ENCODE results near the gene DUSP19. TPM values are rescaled to one million over a fixed set of nuclear protein-coding genes. Genes with fewer than 3 reads are reported as not detected.

DUSP19 gene
- total and polyA plus RNA-seq, 2 of the 13 experiments (the other 11 are each of a cell fraction or from before 2014, with no cell fraction given) = 1.3 to 1.9 TPM

DNA sequence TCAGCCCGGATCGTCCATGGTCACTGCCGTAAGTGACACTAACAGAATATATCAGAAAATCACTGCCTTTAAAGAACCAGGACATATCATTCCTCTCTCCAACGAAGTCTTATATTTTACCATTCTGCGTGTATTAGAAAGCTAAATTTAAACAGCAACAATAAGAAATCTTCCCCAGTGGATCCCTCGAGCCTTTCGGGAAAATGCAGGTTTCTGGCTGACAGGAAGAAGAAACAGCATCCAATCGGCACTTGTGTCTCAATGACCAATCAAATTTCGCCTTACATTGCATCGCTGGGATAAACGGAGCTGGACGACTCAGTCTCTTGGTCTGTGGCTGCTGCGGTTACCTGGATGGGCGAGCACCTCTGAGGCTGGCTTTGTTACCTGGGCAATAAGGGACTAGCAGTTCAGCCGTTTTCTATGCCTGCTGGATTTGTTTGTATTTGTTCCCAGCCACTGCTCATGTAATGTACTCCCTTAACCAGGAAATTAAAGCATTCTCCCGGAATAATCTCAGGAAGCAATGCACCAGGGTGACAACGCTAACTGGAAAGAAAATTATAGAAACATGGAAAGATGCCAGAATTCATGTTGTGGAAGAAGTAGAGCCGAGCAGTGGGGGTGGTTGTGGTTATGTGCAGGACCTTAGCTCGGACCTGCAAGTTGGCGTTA, at the start of gene DUSP19 (continued):
- TF ChIP-seq PCBP1 (IDR thresholded peaks at IDR 0.05; ENCODE audit: borderline replicate concordance, low read depth, low read length) (no peak), ZC3H4 (CRISPR knock-in tag; IDR thresholded peaks at IDR 0.05; ENCODE audit: borderline replicate concordance) (no peak), ATF7-NPFF (CRISPR knock-in tag; IDR thresholded peaks at IDR 0.05; ENCODE audit: low read depth) (peak; percentile 47; the same call in 1 of the 2 replicates), ZNF569 (CRISPR knock-in tag; IDR thresholded peaks at IDR 0.05; ENCODE audit: borderline replicate concordance) (no peak), ZNF75D (CRISPR knock-in tag; IDR thresholded peaks at IDR 0.05; ENCODE audit: borderline replicate concordance) (no peak), ZNF672 (CRISPR knock-in tag; IDR thresholded peaks at IDR 0.05) (0 out of 2 replicates have a peak, but pooled peaks have one; percentile 34), ZFY (CRISPR knock-in tag; IDR thresholded peaks at IDR 0.05) (peak; percentile 41; the same call in 1 of the 2 replicates), ETV5 (CRISPR knock-in tag; IDR thresholded peaks at IDR 0.05; ENCODE audit: borderline replicate concordance) (no peak; the same call in 1 of the 2 replicates), SPEN (CRISPR knock-in tag; IDR thresholded peaks at IDR 0.05; ENCODE audit: low read depth) (no peak), PHF21A (CRISPR knock-in tag; IDR thresholded peaks at IDR 0.05) (peak; percentile 81), TAF15 (IDR thresholded peaks at IDR 0.05; ENCODE audit: low read depth, low read length, poor library complexity, severe bottlenecking) (no peak), HNRNPUL1 (IDR thresholded peaks at IDR 0.05; ENCODE audit: low read depth, low read length) (no peak), ZNF709 (CRISPR knock-in tag; IDR thresholded peaks at IDR 0.05) (peak; percentile 92), NAIF1 (CRISPR knock-in tag; IDR thresholded peaks at IDR 0.05; ENCODE audit: borderline replicate concordance) (no peak), IRX3 (CRISPR knock-in tag; IDR thresholded peaks at IDR 0.05; ENCODE audit: borderline replicate concordance, low read depth) (no peak)
- TF ChIP-seq, protein P1, sequence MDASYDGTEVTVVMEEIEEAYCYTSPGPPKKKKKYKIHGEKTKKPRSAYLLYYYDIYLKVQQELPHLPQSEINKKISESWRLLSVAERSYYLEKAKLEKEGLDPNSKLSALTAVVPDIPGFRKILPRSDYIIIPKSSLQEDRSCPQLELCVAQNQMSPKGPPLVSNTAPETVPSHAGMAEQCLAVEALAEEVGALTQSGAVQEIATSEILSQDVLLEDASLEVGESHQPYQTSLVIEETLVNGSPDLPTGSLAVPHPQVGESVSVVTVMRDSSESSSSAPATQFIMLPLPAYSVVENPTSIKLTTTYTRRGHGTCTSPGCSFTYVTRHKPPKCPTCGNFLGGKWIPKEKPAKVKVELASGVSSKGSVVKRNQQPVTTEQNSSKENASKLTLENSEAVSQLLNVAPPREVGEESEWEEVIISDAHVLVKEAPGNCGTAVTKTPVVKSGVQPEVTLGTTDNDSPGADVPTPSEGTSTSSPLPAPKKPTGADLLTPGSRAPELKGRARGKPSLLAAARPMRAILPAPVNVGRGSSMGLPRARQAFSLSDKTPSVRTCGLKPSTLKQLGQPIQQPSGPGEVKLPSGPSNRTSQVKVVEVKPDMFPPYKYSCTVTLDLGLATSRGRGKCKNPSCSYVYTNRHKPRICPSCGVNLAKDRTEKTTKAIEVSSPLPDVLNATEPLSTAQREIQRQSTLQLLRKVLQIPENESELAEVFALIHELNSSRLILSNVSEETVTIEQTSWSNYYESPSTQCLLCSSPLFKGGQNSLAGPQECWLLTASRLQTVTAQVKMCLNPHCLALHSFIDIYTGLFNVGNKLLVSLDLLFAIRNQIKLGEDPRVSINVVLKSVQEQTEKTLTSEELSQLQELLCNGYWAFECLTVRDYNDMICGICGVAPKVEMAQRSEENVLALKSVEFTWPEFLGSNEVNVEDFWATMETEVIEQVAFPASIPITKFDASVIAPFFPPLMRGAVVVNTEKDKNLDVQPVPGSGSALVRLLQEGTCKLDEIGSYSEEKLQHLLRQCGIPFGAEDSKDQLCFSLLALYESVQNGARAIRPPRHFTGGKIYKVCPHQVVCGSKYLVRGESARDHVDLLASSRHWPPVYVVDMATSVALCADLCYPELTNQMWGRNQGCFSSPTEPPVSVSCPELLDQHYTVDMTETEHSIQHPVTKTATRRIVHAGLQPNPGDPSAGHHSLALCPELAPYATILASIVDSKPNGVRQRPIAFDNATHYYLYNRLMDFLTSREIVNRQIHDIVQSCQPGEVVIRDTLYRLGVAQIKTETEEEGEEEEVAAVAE (CRISPR knock-in tag; IDR thresholded peaks at IDR 0.05; ENCODE audit: borderline replicate concordance) = peak; percentile 89
- TF ChIP-seq, protein P2, sequence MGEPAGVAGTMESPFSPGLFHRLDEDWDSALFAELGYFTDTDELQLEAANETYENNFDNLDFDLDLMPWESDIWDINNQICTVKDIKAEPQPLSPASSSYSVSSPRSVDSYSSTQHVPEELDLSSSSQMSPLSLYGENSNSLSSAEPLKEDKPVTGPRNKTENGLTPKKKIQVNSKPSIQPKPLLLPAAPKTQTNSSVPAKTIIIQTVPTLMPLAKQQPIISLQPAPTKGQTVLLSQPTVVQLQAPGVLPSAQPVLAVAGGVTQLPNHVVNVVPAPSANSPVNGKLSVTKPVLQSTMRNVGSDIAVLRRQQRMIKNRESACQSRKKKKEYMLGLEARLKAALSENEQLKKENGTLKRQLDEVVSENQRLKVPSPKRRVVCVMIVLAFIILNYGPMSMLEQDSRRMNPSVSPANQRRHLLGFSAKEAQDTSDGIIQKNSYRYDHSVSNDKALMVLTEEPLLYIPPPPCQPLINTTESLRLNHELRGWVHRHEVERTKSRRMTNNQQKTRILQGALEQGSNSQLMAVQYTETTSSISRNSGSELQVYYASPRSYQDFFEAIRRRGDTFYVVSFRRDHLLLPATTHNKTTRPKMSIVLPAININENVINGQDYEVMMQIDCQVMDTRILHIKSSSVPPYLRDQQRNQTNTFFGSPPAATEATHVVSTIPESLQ (CRISPR knock-in tag; conservative IDR thresholded peaks at IDR 0.05) = no peak
- TF ChIP-seq, protein P3, sequence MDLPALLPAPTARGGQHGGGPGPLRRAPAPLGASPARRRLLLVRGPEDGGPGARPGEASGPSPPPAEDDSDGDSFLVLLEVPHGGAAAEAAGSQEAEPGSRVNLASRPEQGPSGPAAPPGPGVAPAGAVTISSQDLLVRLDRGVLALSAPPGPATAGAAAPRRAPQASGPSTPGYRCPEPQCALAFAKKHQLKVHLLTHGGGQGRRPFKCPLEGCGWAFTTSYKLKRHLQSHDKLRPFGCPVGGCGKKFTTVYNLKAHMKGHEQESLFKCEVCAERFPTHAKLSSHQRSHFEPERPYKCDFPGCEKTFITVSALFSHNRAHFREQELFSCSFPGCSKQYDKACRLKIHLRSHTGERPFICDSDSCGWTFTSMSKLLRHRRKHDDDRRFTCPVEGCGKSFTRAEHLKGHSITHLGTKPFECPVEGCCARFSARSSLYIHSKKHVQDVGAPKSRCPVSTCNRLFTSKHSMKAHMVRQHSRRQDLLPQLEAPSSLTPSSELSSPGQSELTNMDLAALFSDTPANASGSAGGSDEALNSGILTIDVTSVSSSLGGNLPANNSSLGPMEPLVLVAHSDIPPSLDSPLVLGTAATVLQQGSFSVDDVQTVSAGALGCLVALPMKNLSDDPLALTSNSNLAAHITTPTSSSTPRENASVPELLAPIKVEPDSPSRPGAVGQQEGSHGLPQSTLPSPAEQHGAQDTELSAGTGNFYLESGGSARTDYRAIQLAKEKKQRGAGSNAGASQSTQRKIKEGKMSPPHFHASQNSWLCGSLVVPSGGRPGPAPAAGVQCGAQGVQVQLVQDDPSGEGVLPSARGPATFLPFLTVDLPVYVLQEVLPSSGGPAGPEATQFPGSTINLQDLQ (CRISPR knock-in tag; IDR thresholded peaks at IDR 0.05) = no peak
- TF ChIP-seq, protein P4, sequence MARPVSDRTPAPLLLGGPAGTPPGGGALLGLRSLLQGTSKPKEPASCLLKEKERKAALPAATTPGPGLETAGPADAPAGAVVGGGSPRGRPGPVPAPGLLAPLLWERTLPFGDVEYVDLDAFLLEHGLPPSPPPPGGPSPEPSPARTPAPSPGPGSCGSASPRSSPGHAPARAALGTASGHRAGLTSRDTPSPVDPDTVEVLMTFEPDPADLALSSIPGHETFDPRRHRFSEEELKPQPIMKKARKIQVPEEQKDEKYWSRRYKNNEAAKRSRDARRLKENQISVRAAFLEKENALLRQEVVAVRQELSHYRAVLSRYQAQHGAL (CRISPR knock-in tag; IDR thresholded peaks at IDR 0.05; ENCODE audit: not compliant biosample characterization) = peak; percentile 75
